Right ventricle myocardium superior (tissue), 1 donor: ENCODE measurements around the gene FYCO1. TPM values are rescaled to one million over a fixed set of nuclear protein-coding genes. Genes with fewer than 3 reads are reported as not detected.

Experiments used
- ATAC-seq: fragments of 200-7000 bp; cut with Tn5 transposase; one replicate; pipeline ENCODE4 v1.9.1; 2020; ENCODE audit warnings: mild to moderate bottlenecking; ENCODE audit not compliant: poor library complexity
- DNase-seq: peaks from one replicate; pipeline ENCODE4 v3.0.0-alpha.2; 2020
- intact Hi-C: fragments of 100-400 bp; cut with DNase I; formaldehyde crosslinking; loops from one replicate; pipeline ENCODE4 v1.11.2; 2022
- total RNA-seq: library from RNA; stranded (reverse); fragmentation: NEBNext Ultra II Directional; extraction: Animal tissue kit (Norgen Biotek cat#: 25700); gene quantifications from one replicate; pipeline ENCODE4 v1.2.1, GENCODE V29; 2021
- donor health status: DM: no; HTN: yes; CAD: no; lungs with severe emphysema.

The FYCO1 gene
- total RNA-seq, 1 donor from 2014 or later = 120 TPM

DNA sequence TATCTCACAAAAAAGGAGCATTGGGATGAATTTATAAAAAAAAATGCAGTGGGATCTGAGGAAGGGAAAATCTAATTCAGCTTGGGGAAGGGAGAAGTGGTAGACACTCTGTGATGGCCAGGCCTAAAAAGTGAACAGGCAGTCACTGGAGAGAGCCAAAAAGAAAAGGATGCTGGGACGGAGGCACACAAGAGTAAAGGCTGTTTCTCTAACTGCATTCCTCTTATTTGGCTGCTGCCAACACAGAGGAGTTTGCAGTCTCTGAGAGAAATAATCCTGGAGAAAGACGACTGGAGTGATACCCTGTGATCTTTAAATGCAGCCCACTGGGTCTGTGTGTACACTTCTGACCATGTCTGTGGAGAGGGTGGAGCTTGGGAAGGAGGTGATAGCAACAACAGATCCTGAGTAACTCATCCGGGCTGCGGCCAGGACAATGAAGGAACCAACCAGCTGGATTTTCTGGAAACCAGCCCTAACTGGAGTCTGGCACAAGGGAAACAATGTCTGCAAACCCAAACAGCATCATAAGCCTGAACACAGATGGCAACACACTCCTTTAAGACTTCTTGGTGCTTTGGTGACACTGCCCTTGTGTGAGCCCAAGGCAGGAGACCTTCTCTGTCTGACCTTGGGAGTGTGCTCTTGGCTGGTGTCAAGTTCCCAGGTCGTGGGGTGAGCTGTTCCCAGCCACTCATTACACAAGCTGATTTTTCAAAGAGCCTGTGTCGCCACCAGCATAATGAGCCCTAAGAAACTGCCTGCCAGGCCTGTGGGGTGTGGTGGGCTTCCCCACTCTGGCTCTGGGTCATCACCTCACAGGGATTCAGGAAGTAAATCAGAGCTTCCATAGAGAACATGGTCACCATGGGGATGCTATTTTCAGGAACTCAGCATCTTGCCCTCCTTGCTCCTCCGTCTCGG, 8.0 kb downstream of the FYCO1 start:
- intact Hi-C loops = no loop called here
- ATAC-seq (peak; percentile 6), DNase-seq (peak; percentile 62)

DNA sequence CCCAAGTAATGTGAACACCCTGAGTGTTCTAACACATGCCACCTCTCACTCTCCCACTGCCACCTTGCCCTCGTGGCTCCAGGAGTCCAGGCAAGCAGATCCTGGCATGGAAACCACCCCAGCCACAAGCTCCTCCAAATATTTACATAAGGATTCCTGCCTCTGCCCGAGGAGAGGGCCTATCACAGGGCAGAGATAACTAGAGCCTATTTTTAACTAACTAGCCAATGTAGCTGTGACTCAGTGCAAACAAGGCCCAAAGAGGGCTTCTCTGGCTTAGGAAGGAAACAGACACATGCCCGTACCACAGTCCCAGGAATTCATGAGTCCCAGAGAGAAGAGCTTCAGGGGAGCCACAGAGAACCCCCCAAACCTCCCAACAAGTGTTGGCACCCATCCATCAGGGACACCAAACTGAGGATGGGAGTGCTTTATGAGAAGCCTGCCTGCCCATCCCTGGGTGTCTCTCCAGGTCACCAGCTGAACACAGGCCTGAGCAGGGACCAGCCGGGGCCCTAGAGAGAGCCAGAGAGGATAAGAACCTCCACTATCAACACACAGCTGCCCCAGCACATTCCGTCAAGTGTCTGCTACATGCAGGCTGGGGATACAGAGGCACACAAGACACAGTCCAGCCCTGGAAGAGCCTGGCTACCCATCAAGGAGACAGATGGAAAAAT, 9.2 kb downstream of the FYCO1 start:
- DNase-seq (peak; percentile 58), ATAC-seq (peak; percentile 79)
- intact Hi-C loops = no loop called here

DNA sequence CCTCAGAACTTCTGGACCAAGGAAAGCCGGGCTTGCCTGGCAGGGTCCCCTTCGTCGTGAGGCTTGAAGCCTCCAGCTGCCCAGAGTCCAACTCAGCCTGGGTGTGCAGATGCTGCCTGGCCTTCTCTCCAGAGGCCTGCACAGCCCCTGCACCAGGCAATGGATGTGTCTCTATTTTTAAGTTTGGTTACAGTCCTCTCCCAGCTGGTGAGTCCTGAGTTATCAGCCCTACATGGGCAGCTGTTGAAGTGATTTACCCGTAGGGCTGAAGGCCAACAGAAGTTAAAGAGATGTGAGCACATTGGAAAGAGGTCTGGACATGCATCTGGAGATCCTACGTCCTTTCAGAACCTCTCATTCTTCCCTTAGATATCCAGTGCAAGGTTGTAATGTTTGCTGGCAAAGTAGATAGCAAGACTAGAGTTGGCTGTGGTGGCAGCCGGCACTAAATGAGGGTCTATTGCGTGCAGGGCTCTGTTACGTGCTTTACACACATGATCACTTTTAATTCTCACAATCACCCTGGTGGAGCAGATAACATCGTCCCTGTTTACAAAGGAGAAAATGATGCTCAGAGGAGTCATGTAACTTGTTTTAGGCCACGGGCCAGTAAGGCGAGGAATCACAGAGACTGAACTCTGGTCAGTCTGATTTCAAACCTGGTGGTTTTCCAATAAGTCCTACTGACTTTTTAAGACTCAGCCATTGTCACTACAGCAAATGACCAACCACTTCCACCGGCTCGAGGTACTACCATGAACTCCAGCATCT, 9.9 kb downstream of the FYCO1 start:
- DNase-seq = no peak
- intact Hi-C loops = no loop called here
- ATAC-seq = peak; percentile 60

DNA sequence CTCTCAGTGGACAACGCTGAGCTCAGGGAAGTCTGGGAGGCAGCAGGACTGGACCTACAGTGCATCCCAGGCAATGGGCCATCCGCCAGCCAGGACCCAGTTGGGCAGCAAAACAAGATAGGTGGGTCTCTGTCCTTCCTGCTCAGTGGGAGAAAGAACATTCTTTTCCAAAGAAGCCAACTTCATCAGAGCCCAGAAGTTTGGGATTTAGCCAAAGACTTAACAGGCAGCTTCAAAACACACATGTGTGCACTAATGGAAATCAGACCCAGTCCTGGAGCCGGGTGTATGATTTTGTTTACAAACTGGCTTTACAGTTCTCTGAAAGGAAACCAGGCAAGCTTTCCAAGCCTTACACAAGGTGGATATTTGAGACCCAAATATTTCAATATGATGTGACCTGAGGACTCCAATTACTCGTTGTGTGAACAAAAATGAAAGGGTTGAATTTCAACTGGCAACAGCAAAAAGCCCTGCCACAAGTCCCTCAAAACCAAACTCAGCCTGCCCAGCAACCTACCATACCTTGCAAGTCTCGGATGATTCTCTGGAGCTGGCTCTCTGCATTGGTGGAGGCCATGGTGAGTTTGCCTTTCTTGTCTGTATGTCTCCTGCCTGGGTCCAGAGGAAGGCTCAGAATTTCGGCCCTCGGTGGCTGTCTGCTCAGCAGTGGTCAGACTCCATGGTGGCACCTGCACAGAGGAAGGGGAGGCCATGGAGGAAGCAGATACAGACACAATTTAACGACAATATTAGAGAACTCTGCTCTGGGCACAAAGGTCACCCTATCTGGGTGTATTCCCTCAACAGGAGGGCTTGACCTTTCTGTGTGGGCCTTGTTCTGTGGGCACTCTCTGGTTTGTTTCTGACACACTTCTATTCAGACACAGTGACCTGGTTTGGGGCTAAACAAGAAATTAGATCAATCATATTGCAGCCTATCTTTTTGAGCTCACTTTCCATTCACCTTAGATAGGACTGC, 11.0 kb downstream of the FYCO1 start:
- intact Hi-C loops = no loop called here
- DNase-seq (peak; percentile 70), ATAC-seq (peak; percentile 1)

DNA sequence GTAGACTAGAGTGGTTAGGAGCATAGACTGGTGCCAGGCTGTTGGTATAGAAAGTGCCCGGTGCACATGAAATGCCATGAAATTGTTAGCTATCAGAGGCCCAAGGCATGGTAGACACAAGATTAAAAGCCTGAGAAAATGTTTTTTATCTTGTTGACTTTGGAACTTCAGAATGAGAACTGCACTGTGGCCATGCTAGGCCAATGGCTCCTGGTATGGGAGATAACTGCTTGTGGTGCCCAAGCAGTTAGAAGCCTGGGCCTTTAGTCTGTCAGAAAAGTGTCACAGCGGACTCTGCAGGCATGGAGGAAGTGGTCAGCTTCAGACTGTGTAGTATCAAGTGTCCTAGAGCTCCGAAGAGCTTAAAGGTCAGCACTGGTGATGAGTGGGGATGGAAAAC, 11.9 kb downstream of the FYCO1 start:
- intact Hi-C loops = no loop called here
- no peak for ATAC-seq
- DNase-seq = no peak

DNA sequence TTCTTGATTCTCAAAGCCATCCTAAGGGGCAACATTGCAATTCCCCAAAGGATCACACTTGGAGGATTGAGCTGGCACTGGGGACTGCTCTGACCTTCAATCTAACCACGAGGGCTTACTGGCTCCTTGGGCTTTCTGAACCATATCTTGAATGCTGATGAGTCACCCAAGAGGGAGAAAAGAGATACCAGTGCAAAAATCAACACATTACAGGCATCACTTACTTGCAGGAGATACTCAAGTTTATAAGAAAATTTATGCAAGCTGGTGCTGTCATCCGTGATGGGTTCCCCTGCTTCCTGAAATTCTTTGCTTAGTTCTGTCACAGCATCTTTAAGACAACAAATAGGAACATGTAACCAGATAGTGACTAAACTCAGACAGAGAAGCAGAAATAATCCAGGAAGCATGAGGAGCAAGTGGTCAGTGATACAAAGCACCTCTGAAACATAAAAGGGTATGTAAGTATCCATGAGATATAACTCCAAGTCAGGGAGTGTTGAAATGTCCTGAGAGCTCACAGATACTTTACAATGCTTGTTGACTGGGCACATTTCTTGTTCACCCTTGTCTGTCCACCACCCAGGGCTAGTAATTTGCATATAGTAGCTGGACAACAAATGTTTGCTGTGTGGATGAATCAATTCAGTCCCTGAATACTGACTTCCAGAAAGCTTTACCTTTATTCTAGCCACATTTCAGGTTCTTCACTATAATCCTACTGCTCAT, 14.1 kb downstream of the FYCO1 start:
- no peak for ATAC-seq

DNA sequence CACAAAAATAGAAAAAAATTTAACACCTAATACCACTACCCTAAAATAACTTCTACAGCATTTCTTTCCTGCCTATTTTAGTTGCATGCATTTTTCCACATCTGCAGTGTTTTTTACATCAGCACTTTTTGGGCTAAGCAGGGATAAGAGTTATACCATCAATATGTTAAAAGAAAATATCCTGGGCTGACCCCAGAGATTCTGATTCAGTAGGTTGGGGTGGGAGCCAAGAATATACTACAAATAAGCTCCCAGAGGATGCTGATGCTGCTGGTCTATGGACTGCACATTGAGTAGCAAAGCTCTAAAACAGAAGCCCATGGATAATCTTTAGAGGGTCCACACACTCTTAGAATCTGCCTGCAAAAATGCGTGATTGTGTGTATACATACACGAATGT, 14.8 kb downstream of the FYCO1 start:
- DNase-seq = no peak
- intact Hi-C loops = no loop called here
- no peak for ATAC-seq

More for the DNA sequence above, 14.1 kb downstream of the FYCO1 start:
- intact Hi-C loops = no loop called here
- no peak for DNase-seq

DNA sequence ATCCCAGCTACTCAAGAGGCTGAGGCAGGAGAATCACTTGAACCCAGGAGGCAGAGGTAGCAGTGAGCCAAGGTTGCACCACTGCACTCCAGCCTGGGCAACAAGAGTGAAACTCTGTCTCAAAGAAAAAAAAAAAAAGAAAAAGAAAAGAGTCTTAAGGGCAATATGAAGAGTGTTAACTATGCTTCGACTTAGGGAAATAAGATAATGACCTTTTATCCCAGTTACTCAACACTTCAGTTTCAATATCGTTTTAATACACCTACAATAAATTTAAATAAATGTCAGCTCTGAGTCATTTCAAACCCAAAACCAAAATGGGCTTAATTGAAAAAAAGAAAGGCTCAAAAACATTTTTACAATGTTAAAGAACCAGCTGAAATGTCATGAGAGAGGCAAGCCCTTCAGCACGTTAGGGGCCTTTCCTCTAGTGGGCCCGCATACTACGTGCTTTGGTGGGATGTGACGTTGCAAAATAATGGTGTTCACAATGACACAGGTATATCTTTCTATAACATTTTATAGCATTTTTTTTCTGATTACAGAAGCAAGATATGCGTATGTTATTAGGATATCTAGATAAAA, 15.3 kb downstream of the FYCO1 start:
- DNase-seq = no peak
- intact Hi-C loops = no loop called here
- ATAC-seq = no peak

DNA sequence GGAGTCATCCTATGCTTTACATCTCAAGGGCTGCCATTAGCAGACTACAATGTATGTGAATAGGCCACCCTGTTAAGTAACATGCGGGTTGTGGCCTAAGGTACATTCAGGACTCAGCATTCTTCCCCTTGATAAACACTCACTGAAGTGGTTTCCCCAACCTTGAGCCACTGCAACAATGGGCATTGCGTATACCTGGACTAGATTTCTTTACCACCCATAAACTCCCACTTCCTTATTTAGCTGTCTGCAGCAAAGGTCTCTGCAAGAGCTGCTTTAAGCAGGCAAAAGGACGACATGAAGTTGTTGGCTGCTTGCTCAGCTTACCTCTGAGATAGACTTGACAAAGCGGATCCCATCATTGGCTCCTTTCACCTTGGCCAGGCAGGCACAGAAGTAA, 16.2 kb downstream of the FYCO1 start:
- DNase-seq = no peak
- intact Hi-C loops = no loop called here
- ATAC-seq = no peak

DNA sequence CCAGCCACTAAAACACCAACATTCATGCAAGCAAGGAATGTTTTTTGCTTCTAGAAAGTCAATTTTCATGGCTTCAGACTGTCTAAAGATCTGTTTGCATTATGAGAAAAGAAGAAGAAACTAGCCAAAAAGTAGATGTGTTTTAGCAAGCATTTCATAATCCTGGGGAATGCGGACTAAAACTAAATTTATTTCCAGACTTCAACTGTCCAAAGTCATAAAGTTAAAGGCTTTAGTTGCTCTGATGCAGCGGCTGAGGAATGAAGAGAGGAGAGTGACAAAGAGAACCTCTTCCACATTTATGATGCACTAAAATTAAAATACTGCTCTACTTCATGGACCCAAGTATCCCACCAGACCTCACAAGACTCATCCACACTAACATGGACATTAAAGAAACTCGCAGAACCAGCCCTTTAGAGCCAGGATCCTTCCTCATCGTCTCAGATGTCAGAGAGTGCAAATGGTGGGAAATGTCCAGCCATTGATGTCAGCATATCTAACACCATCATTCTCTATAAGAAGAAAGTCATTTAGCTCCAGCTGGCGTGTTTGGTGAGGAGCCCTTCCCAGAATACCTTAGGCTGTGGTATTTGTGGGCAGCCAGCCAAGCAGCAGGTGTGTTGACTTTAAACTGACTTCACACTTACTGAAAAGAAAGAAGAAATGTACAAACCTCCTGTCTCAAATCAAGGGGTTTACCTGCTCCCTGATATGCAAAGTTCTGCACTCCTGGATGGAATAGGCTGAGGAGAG, 17.4 kb downstream of the FYCO1 start:
- no peak for ATAC-seq
- intact Hi-C loops = no loop called here
- no peak for DNase-seq

DNA sequence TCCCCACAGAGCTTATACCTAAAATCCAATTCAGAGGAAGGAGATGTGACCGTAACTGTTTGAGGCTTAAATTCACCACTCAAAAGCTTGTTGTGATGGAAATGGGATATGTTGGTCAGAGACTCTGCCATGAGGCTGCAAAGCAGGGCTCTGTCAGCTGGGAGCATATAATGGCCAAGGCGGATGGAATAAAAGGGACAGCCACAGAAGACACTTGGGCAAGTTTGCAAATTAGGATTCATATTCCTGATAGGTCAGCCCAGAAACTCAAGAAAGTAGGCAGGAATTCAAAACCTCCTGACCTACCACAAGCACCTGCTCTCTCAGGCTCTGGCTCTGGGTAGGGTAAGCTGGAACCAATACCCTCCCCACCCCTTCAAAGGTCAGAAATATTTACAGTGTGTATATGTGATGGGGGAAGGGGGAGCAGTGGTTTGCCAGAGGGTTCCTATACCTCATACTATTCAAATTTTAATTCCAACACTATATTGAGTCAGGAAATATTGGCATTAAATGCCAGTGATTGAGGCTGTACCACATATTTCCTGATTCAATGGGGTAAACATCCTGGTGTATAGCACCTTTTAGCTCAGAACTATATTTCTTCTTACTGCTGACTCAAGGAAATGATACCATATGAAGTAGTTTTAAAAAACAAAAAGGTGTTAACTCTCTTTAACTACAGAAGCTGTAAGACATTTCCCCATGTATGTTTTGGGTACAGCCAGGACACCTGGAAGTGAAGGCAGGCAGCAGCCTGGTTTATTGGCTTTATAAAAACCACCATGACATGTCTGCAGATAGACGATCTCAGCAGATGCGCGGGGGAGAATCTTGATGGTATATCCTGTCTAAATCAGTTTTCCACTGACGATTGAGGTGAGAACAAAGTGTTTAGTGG, 19.2 kb downstream of the FYCO1 start:
- no peak for ATAC-seq
- no peak for DNase-seq
- intact Hi-C loops = no loop called here

DNA sequence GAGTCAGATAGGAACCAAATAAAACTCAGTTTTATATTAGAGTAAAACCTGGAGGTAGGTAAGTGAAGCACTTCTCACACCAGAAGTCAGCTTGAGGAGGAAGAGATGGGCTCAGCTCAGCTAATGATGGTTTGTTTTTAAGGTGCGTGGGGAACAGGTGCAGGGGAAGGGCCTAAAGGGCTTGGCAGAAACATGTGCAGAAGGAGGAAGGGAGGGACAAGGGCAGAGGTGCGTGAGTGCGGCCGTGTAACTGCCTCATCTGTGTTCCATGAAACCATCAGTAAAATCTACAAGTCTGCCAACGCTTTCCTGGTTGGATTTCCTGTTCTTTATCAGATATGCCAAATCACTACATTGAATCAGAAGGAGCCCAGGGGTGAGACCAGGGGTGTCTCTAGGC, 19.9 kb downstream of the FYCO1 start:
- DNase-seq (no peak), ATAC-seq (no peak)
- intact Hi-C loops = no loop called here

DNA sequence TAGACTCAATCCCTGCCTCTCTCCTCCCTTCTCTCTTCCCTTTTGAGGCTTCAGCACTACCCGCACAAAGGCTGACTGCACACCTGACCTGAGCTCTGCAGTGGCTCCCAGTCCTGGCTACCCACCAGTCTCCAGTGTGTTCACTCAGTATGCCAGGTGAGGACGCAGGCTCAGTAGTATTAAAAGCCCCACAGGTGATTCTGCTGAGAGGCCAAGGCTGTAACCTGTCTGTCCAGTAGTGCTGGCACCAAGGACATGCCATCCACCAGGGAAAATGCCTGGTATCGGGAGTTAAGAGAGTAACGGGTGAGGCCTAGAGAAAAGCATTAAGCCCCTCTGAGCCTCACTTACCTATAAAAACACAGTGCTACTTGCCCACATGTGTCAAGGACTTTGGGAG, 20.9 kb downstream of the FYCO1 start:
- intact Hi-C loops = no loop called here
- ATAC-seq = no peak
- DNase-seq = no peak

DNA sequence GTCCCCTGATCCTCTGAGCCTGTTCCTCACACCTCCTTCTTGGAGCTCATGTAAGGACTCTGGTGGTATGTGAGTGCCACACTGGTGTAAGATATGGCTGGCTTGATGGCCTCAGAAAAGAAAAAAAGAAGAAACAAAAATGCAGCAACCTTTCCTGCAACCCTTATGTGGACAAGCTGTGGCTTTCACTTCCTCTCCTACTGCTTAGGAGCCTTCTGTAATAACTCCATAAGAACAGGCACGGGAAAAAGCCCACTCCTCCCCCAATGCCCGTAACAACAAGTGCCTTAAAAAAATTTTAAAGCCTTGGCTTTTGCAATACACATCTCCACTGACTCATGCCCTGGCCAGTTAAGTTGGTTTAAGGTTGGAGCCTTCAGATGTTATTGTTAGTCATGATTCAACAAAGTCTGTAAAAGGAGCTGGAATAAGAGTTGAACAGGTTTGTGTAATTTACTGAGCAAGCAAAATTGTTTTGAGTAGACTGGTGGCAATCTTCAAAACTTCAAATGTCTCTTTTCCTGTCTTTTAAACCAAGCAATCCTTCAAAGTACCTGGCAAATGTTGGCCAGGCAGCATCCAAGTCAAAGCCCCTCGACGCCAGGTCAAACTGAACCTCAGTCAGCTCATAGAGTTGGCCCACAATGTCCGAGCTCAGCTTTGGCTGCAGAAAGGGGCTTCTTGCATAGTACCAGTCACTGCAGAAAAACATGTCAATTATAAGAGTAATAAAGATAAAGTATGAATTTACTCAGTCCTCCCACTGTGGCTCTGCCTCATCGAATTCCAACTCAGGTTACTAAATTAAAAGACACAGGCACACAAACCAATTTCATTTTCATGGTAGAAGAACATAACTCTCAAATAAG, 22.9 kb downstream of the FYCO1 start:
- no peak for DNase-seq

DNA sequence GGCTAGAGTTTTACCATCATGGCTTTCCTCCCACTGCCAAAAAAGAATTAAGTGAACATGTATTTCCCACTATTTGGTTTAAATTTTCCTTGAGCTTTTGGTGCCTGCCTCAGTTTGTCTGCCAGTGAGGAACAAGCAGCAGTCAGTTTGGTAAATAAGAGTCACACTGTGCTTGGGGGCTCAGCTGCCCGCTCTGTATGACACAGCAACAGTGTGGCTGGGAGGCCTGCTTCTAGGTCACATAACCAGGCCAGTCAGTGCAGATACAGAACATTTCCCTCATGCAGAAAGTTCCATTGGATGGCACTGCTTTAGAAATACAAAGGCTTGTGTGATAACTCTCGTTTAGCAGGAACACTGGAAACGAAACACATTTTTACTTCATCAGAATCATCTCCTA, 25.7 kb downstream of the FYCO1 start:
- intact Hi-C loops = no loop called here
- no peak for ATAC-seq
- DNase-seq = no peak

More for the DNA sequence above, 22.9 kb downstream of the FYCO1 start:
- ATAC-seq = peak; percentile 9
- intact Hi-C loops = no loop called here
